ENCODE results near the gene ERBB4.

ERBB4 gene

DNA sequence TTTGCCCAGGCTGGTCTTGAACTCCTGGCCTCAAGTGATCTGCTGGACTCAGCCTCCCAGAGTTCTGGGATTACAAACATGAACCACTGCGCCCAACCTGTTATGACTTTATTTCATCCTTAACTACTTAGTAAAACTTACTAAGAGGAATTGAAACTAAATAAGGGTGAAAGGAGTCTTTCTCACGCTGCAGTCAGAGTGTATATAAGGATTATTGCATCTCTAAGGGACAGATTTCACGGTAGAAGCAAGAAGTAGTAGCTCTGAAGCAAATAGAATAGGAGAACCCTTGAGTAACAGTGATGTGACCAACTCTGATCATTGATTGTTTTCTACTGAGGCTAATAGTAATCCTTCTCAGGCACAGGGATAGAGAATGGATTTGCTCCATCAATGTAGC is 1022.1 kb downstream of the ERBB4 start:
- no peak for DNase-seq (ENCODE audit: low read depth in 1 of 2, low spot score in 1 of 2)

DNA sequence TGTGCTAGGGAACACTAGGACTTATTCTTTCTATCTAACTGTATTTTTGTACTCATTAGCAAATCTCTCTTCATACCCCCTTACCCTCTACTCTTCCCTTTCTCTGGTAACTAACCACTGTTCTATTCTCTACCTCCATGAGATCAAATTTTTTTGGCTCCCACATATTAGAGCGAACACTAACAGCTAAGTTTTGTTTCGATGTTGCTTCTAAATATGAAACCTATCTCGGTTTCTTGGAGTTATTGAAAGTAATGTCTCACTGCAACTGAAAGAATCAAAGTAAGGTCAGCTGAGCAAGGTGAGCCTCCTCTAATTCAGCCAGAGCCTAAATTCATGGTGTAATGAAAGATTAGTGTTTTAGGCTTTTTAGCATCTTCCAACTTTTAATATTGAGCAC is 1024.6 kb downstream of the ERBB4 start:
- no peak for DNase-seq (ENCODE audit: low read depth in 1 of 2, low spot score in 1 of 2)
- TF ChIP-seq JUND (IDR thresholded peaks at IDR 0.05; ENCODE audit: low read depth), result no peak
- in situ Hi-C loops (cut with HindIII; ENCODE audit: low pct_unique_long_range_greater_than_20kb, low sequenced_read_pairs), result no loop called here

More for the DNA sequence above, 1022.1 kb downstream of the ERBB4 start:
- in situ Hi-C loops (cut with HindIII; ENCODE audit: low pct_unique_long_range_greater_than_20kb, low sequenced_read_pairs), result no loop called here
- TF ChIP-seq JUND (IDR thresholded peaks at IDR 0.05; ENCODE audit: low read depth), result no peak

DNA sequence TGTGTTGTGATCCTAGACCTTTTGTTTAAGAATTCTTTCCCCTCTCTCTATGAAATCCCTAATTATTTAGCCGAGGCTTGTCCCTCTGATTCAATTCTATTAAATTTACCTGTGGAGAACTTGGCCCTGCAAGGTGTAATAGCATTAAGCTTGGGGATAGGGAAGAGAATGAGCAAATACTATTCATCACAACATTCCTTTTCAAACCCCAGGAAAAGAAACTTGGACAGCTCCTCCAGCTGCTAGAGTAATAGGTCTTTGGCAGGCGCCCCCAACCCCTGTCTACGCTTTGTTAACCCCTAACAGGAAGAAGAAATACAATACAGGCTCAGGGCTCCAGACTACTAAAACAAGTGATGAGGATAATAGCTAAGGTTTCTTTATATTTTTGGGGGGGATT is 1025.2 kb downstream of the ERBB4 start:
- in situ Hi-C loops (cut with HindIII; ENCODE audit: low pct_unique_long_range_greater_than_20kb, low sequenced_read_pairs), result no loop called here
- no peak for TF ChIP-seq JUND (IDR thresholded peaks at IDR 0.05; ENCODE audit: low read depth)

DNA sequence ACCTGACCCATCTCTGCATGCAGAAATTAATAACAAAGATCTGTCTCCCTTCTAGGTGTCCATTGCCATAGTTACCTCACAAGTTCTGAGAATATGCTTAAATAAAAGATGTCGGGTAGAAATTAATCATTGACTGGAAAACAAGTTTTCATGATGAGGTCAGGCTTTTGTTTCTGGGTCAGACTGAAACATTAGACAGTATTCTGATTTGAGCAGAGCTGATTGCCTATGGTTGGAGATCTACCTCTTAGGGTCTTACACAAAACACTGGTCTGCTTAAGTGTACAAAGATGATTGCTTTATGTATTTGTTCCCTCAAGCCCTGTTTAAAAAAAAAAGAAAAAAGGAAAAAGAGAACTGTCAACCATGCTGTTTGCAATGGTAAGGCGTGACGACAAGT is 1025.8 kb downstream of the ERBB4 start:
- in situ Hi-C loops (cut with HindIII; ENCODE audit: low pct_unique_long_range_greater_than_20kb, low sequenced_read_pairs), result no loop called here
- DNase-seq (ENCODE audit: low read depth in 1 of 2, low spot score in 1 of 2), result no peak
- no peak for TF ChIP-seq JUND (IDR thresholded peaks at IDR 0.05; ENCODE audit: low read depth)

More for the DNA sequence above, 1025.2 kb downstream of the ERBB4 start:
- DNase-seq (ENCODE audit: low read depth in 1 of 2, low spot score in 1 of 2), result no peak

DNA sequence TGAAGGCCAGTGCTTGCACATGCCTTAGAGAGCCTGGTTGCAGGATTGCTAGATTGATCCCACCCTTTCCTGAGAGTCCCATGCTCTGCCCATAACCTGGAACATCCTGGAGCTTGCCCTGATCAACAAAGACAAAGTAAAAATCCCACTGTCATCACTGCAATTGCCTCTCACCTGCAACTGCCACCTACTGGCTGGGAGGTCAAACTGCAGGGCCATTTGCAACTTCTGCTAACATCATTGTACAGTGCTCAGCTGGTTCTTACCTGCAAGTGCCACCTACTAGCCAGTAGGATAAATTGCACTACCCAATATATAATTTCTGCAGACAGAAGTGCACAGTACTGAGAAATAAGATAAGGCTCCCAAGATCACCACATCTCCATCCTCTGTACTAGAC is 1034.7 kb downstream of the ERBB4 start:
- no peak for TF ChIP-seq JUND (IDR thresholded peaks at IDR 0.05; ENCODE audit: low read depth)
- in situ Hi-C loops (cut with HindIII; ENCODE audit: low pct_unique_long_range_greater_than_20kb, low sequenced_read_pairs), result no loop called here
- DNase-seq (ENCODE audit: low read depth in 1 of 2, low spot score in 1 of 2), result no peak

DNA sequence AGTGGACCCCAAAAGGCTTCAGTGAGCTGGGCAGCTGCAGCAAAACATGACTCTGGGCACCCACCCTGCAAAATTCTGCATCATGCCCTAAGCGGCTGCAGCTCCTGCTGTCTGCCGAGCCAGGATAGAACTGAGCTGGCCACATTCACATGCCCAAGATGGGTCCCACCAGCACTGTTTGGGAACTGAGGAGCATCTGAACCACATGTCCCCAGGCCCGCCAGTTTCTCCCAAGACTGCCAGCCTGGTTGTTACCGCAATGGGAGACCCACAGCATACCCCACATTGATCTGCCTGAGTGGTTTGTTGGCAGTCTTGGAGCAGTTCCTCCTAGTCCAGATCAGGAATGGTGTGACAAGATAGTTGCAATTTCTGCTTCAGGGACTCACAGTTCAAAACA is 1035.4 kb downstream of the ERBB4 start:
- in situ Hi-C loops (cut with HindIII; ENCODE audit: low pct_unique_long_range_greater_than_20kb, low sequenced_read_pairs), result no loop called here
- no peak for TF ChIP-seq JUND (IDR thresholded peaks at IDR 0.05; ENCODE audit: low read depth)
- DNase-seq (ENCODE audit: low read depth in 1 of 2, low spot score in 1 of 2), result no peak

DNA sequence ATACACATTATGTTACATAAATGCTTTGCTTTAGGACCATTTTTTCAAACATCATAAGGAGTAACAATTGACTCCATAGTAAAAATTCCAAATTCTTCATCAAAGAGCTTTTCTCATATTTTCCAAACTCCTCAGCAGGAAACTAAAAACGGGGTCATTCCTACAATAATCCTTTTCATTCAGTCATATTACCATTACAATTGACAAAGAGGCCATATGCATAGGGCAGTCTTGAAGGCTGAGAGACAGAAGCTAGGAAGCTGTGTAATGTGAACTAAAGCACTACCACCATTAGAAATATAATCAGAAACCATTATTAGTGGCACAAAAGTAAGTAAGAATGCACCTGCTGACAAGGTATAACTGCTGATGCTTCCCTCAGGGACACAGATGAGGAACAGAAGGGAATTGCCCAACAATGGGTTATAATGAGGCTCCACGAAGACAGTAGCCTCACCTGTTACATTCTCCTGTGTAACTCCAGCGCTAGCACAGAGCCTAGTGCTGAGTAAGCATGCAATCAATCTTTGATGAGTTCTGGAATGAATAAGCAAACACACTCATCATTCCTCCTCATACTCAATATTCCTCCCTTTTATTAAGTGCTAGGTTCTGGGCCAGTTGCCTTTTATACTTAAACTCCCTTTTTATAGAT is 1039.9 kb downstream of the ERBB4 start:
- TF ChIP-seq JUND (IDR thresholded peaks at IDR 0.05; ENCODE audit: low read depth), result no peak
- no peak for DNase-seq (ENCODE audit: low read depth in 1 of 2, low spot score in 1 of 2)

DNA sequence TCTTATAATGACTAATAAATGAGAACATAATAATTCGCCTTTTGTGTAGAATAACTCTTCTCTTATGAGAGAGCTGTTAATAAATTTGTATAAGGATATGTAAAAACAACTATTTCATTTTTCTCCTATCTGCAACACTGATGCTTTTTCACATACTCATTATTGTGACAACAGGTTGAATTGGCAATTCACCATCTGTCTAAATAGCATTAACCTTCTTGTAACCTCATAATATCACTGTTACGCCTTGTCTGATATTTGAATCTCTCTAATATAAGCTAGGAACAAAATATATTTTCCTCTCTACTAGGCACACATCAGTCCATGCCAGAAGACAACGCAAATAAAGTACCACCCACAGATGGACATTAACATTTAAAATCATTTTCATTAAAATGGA is 1043.3 kb downstream of the ERBB4 start:
- no peak for DNase-seq (ENCODE audit: low read depth in 1 of 2, low spot score in 1 of 2)
- in situ Hi-C loops (cut with HindIII; ENCODE audit: low pct_unique_long_range_greater_than_20kb, low sequenced_read_pairs), result no loop called here
- no peak for TF ChIP-seq JUND (IDR thresholded peaks at IDR 0.05; ENCODE audit: low read depth)

More for the DNA sequence above, 1039.9 kb downstream of the ERBB4 start:
- in situ Hi-C loops (cut with HindIII; ENCODE audit: low pct_unique_long_range_greater_than_20kb, low sequenced_read_pairs), result no loop called here

DNA sequence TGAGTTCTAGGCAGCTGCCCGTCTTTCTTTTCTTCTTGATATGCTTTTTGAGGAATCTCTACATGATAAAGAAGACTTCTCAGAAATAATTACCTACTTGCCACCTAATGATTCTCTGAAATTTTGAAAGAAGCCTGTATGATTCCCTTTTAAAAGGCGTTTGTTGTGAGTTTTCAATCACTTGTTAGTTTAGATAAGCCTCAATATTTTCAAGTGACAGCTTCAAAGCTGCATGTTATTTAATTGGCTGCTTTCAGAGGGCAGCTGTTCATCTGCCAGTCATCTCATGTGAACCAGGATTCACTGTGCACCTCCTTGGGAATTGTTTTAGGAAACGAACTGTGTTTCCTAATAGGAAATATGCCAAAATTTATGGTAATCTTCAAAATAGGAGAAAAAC is 1044.1 kb downstream of the ERBB4 start:
- DNase-seq (ENCODE audit: low read depth in 1 of 2, low spot score in 1 of 2), result no peak
- in situ Hi-C loops (cut with HindIII; ENCODE audit: low pct_unique_long_range_greater_than_20kb, low sequenced_read_pairs), result no loop called here
- TF ChIP-seq JUND (IDR thresholded peaks at IDR 0.05; ENCODE audit: low read depth), result no peak

DNA sequence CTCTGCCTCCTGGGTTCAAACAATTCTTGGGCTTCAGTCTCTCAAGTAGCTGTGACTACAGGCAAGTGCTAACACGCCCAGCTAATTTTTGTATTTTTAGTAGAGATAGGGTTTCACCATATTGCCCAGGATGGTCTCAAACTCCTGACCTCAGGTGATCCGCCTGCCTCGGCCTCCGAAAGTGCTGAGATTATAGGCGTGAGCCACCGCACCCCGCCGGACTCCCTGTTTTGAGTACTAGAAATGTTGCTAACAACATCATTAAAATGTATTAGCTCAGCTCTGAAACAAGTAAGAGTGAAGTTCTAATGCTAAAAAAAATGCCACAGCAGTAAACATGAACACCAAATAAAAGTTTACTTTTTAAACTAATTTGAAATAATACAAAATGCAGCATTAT is 1044.5 kb downstream of the ERBB4 start:
- TF ChIP-seq JUND (IDR thresholded peaks at IDR 0.05; ENCODE audit: low read depth), result no peak
- in situ Hi-C loops (cut with HindIII; ENCODE audit: low pct_unique_long_range_greater_than_20kb, low sequenced_read_pairs), result no loop called here

DNA sequence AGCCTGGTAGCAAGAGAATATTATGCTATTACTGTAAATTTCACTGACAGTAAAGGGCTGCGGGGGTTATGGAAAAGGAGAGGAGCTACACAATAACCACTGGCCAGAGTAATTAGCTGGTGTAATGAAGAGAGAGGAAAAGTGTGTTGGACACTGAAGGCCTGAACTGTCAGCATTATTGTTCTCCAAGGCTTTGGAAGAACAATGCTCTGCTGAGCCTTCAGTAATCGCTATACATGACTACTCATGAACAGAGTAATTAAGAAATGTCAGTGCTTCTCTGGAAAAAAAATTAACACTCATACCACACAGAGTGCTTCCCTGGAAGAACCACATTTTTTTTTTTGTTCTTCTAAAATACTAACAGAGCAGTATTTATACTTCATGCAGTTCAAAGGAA is 1050.9 kb downstream of the ERBB4 start:
- DNase-seq (ENCODE audit: low read depth in 1 of 2, low spot score in 1 of 2), result no peak
- TF ChIP-seq JUND (IDR thresholded peaks at IDR 0.05; ENCODE audit: low read depth), result no peak

More for the DNA sequence above, 1044.5 kb downstream of the ERBB4 start:
- DNase-seq (ENCODE audit: low read depth in 1 of 2, low spot score in 1 of 2), result no peak

DNA sequence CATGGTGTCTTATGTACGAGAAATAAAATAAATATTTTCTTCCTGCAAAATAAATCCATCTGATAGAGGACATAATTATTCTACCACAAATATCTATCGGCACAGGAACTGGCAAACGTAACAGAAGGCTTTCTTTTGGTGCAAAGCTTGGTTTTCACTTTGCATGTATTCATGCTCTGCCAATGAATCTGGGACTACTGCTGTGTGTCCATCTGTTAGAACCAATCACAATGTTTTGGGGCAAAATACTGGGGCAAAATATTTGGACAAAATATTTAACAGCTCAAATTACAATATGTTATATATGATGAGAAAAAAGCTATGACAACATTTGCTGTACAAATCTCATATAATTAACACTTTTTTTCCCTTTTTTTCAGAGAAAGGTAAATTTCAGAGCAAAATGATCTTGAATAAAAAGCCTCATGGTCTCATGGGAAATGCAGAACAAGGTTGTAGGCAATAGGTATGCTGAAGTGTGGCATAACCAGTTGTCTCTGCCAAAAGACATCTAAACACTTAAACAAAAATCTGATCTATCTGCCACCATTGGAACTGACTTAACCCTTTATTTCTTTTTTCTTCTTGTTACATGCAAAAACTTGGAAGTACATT is 1059.0 kb downstream of the ERBB4 start:
- in situ Hi-C loops (cut with HindIII; ENCODE audit: low pct_unique_long_range_greater_than_20kb, low sequenced_read_pairs), result no loop called here
- TF ChIP-seq JUND (IDR thresholded peaks at IDR 0.05; ENCODE audit: low read depth), result no peak
- no peak for DNase-seq (ENCODE audit: low read depth in 1 of 2, low spot score in 1 of 2)

More for the DNA sequence above, 1050.9 kb downstream of the ERBB4 start:
- in situ Hi-C loops (cut with HindIII; ENCODE audit: low pct_unique_long_range_greater_than_20kb, low sequenced_read_pairs), result no loop called here

DNA sequence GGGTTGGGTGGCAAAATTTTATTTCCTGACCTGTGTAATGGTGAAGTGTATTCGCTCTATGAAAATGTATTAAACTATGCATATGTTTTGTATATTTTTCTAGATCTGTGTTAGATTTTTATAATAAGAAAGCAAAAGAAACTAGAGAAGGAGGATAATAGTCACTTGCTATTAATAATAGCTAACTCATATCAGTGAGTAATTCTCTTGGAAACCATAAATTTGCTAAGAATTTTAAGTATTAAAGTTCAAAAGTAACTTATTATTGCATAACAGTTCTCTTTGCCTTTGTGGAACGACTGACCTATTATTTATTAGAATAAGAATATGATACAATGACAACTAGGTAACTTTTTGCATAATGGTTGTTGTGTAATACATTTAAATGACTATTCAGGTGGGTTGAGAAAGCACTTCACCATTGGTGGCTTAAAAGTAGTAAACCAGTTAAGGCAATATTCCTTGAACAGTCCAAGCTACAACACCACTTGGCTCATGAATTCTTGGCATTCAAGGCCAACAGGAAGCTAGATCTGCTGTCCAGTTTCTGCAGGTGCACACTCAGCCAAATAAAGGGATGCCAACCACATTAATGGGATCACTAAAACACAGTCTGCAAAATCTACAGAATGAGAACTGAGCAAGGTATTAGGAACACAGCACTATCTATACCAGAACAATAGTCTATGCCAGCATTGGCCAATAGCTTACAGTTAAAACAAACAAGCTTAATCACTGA is 1060.9 kb downstream of the ERBB4 start:
- no peak for TF ChIP-seq JUND (IDR thresholded peaks at IDR 0.05; ENCODE audit: low read depth)
- in situ Hi-C loops (cut with HindIII; ENCODE audit: low pct_unique_long_range_greater_than_20kb, low sequenced_read_pairs), result no loop called here
- peak in 1 of 2 experiments; percentile 42 for DNase-seq (ENCODE audit: low read depth in 1 of 2, low spot score in 1 of 2)
